HG02981 (cell line): ENCODE results near the gene RPS27L.
"Not testable (repeated sequence)": the region's sequence is repeated elsewhere in the genome, so short reads cannot be mapped to it uniquely, and the experiment has no call there.

ENCODE experiments used
- ATAC-seq: cut with Tn5 transposase; IDR thresholded peaks from one replicate; pipeline ENCODE4 v1.9.1; 2021; ENCODE audit warnings: mild to moderate bottlenecking, moderate library complexity; ENCODE audit not compliant: unreplicated experiment

RPS27L gene

GRCh38 chr15:63103416-63103815 is 53.9 kb downstream of the RPS27L start:
- ATAC-seq, result no peak

- ATAC-seq, result not testable (repeated sequence)
Observed at GRCh38 chr15:63099581-63099980, 57.7 kb downstream of the RPS27L start.

GRCh38 chr15:63098901-63099300 is 58.4 kb downstream of the RPS27L start:
- ATAC-seq, result not testable (repeated sequence)
